CD4-positive, alpha-beta T cell treated with Interleukin-21 for 1 hour (primary cell): Measurements from ENCODE around the gene RASGRF2.
"Not testable (repeated sequence)": the region's sequence is repeated elsewhere in the genome, so short reads cannot be mapped to it uniquely, and the experiment has no call there.

Experiments used
- DNase-seq: peaks from one replicate; pipeline ENCODE4 v3.0.0-alpha.2; 2020

RASGRF2 gene

DNA sequence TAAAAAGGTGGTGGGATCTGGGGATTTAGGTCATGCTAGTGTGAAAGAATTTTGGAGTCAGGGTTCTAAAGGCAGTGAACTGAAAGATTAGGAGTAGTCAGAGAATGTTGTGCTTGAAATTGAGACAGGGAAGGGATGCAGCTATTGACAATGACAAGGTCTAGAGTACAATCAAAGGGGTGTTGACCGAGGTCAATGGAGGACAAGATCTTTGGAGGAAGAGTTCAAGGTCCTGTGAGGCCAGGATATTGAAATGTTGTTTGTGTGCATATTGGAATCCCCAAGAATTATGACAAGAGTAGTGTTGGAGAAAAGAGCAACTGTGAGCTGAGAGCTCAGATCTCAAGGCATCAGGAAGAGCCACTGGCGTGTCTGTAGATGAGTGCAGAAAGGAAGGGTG is 116.9 kb downstream of the RASGRF2 start:
- no peak for DNase-seq

DNA sequence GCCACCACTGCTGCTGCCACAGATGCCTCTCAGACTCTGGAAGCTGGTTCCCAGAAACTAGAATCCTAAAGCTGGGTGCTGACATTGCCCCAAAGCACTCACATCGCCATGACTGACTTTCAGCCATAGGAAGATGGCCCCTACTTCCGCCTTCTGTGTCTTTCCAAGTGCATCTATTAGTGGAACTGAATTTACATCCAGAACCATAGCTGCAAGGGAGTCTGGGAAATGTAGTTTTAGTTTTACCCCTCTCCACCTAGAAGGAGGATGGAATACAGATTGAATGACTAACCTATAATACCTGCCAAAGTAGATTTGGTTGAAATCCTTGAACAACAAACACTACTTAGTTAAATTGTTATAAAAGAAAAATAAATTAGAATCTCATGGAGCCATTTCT is 118.8 kb downstream of the RASGRF2 start:
- no peak for DNase-seq

DNA sequence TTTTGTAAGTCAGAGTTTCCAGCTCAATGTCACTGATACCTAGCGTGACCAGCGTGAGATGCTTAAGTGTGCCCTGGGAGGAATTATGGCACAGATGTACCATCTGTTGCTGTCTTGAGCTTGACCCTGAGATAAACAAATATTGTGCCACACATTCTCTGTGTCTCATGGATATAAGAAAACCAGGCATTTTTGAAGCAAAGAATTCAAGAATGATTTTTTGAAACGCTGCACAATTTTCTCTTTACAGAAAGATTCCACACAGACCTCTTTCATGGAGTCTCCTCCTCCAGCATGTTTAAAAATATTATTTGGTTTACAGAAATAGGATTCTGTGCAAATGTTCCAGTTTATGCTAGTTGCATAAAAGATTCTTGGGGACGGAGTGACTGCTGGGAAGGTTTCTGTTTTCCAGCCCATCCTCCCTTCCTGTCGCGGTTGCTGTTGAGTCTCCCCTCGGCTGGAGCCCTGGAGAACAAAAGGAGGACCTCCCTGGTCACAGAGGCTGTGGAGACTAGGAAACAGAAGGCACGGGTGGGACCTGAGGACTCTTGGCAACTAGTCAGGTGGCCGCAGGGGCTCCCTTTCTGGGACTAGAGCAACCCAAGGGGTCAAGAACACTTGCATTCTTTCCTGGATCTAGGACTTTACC is 120.8 kb downstream of the RASGRF2 start:
- DNase-seq, result no peak

DNA sequence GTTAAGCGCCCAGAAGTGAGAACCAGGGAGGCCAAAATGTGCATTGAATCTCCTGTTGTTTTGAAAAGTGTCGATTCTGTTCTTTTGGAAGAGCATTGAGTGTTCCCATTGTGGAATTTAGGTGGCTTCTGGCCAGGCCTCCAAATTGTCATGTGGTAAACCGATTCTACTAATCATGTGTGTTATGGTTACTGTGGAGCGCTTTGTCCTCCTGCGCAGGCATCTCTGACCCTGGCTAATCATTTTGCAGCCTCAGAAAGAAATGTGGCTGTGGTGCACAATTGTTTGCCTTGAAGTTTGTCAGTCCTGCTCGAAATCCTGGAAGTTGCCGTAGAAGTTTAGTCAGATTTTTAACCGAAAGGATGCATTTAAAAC is 121.3 kb downstream of the RASGRF2 start:
- DNase-seq, result no peak

DNA sequence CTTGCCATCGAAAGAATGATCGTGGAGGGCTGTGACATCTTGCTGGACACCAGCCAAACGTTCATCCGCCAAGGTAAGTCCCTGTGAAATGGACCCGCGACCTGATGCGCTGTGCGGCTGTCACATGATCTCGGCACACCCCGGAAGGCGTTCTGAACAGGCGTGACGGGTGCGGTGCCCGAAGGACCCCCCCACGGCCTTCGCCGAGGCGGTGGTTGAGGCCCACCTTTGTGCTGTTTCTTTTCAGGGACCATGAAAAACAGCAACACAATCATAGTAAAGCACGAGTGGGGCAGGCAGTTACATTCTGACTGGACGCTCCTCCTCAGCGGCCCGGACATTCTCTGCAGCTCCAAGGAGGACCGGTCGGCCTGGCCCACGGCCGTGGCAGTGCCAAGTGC is 126.7 kb downstream of the RASGRF2 start:
- DNase-seq, result no peak

DNA sequence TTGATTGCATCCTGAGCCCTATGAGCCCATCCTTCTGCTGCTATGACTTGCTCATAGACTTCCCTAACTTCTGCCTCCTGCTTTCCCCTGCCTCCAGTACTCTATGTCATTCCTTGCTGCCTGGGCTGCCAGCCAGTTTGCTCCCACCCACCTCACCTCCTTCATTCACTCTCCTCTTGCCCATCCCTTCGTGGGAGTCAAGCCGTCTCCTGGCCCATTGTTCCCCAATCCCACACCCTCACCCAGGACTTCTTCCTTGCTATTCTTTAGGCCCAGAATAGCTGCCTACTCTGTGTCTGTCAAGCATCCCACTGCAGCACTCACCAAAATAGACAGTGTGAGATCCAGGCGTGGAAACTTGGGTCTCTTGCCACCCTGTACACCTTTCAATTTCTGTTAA is 131.0 kb downstream of the RASGRF2 start:
- DNase-seq, result no peak

DNA sequence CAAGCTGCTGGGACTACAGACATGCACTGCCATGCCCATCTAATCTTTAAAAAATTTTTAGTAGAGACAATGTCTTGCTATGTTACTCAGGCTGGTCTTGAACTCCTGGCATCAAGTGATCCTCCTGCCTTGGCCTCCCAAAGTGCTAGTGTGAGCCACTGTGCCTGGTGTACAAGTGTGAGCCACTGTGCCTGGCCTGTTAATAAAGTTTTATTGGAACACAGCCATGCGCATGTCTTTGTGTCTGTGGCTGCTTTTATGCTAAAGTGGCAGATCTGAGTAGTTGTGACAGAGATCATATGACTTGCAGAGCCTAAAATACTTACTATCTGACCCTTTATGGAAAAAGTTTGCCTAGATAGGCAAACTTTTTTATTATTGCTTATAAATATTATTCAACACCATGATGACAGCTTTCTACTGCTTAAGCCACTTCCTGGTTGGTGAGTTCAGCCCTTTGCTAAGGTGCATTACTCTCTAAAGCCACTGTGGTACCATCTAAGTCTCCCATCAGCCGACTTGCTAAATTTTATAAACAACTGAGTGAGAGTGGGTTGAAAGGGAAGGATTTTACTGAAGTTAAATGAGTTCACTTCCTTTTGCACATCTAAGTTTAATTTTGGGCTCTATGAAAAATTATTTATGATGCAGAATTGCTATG is 133.5 kb downstream of the RASGRF2 start:
- DNase-seq, result no peak

DNA sequence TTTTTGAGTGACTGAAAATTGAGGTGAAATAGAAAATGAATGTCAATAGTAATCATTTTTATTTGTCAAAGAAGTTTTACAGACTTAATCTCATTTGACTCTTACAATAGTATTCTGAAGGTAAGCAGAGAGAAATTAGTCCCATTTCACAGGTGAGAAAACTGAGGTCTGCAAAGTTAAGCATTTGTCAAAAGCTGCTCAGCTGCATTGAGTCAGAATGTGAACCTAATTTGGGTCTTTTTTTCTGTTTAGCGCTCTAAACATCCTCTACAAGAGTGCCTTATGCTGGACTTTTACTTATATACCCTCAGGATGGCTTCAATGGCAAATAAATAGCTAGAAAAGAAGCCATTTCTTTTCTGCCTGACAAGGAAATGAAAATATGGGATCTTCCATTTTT is 135.7 kb downstream of the RASGRF2 start:
- DNase-seq, result no peak

DNA sequence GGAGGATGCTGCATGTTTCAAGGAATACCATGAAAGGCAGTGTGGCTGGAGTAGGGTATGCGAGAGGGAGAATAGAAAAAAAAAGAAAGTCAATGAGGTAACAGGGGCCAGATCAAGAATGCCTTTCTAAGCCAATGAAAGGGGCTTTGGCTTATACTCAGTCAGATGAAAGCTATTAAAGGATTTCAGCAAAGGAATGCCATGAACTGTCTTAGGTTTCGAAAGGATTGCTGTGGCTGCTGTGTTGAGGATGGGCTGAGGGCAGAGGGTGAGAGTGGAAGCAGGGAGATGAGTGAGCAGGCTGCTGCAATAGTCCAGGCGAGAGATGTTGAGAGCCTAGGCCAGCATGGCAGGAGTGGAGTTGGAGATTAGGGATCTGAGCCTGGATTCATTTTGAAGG is 137.6 kb downstream of the RASGRF2 start:
- no peak for DNase-seq

DNA sequence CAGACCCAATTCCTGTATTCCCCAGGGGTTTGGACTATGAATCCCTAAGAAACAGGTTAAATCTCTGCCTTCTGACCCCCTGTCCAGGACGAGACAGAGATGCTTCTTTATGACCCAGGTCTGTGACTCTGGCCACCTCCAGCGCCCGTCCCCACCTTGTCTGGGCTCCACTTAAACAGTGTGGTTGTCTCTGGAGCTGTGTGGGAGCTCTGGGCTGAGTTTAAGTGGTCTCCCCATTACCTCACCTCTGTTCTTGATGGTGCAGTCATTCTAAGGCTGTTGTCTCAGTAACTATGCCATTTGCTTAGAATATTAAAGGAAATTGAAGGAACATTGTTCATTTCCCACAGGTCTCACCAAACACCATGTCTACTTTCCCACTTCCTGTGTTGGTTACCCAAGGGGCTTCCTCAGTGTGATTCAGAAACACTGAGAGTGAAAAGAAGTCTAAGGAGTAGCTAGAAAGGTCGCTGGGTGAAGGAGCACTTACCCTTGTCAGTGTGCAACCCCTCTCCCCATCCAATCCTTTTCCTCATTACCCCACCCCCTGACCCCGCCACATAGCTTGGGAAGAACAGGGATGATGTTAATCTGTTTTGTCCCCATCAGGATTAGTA is 145.2 kb downstream of the RASGRF2 start:
- DNase-seq, result no peak

DNA sequence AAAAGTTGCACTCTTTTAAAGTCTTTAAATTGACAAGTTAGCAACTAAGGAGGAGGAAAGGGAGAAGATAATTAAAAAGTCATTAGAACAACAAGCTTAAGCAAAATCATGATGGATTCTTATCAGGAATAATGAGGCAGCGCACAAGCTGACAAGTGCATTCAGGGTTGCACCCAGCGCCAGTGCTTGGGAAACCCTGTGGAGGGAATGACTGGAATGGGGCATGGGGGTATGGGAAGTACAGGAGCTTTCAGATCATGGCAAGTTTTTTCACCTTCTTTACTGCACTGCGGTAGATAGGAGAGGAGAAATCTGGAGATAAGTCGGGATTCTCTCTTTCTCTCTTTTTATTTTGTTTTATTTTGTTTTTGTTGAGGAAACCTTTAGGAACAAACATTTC is 155.1 kb downstream of the RASGRF2 start:
- no peak for DNase-seq

DNA sequence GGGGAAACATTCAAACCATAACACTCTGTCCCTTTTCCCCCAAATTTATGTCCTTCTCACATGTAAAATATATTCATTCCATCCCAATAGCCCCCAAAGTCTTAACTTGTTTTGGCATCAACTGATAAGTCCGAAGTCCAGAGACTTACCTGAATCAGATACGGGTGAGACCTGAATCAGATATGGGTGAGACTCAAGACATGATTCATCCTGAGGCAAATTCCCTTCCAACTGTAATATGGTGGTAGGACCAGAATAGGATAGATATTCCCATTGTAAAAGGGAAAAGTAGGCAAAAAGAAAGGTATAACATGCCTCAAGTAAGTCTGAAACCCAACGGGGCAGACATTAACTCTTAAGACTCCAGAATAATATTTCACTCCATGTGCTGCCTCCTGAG is 157.4 kb downstream of the RASGRF2 start:
- DNase-seq, result no peak

DNA sequence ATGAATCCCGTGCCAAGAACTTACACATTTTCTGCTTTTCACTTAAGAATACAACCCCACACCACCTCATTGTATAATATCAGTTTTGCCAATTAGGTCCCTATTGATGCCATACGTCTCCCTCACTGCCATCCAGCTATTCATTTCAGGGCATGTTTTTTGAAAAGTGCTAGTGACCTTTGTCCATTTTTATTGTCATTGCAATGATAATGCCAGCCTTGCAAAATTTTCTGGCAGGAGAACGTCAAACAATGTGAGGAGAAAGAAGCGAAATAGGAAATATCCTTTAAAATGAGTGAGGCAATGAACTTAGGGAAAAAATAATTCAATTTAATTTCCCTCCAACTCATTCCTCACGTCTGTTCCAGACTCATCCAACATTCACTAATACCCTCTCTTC is 161.1 kb downstream of the RASGRF2 start:
- no peak for DNase-seq

DNA sequence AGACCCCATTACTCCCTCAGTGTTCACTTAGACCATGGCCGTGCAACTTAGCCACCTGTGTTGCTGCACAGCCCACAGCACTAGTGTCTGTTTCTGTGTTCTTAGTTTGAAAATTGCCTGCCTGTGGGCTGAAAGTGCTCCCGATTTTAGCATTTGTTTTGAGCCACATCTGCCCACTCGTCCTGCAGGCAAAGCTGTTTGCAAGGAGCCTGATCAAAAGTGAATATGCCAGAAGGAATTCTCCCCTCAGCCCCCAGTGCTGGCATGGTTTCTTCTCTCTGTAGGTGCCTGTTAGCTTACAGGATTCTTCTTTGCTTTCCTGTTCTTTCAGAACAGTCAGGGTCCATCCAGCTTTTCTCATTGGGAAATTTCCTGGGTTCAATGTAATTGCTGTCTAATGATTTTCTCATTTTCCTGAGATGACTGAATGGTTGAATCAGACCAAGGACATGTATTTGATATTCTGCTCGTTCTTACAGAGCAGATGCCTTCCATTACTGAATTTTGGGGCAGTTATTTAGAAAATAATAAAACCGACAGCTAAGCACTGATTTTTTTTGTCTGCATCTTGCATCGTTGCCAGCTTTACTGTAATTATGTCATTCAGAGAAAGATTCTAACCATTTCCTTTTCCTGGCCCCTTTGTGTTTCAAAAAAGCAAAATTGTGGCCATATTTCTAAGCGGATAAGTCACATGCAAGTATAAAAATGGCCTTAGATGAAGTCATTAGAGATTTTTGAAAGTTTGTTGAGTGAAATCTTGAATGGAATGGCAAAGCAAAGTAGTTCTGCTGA is 161.9 kb downstream of the RASGRF2 start:
- no peak for DNase-seq

DNA sequence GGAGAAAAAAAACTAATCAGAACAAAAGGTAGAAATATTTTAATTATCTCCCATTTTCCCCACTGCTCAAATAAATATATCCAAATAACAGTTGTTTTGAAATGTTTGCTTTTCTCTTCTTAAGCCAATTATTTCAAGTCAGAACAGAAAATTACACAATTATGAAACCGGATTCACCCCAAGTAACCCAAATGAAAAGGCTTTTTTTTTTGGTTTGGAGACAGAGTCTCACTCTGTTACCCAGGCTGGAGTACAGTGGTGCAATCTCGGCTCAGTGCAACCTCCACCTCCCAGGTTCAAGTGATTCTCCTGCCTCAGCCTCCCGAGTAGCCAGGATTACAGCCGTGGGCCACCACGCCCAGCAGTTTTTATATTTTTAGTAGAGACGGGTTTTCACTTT is 164.5 kb downstream of the RASGRF2 start:
- not testable (repeated sequence) for DNase-seq

DNA sequence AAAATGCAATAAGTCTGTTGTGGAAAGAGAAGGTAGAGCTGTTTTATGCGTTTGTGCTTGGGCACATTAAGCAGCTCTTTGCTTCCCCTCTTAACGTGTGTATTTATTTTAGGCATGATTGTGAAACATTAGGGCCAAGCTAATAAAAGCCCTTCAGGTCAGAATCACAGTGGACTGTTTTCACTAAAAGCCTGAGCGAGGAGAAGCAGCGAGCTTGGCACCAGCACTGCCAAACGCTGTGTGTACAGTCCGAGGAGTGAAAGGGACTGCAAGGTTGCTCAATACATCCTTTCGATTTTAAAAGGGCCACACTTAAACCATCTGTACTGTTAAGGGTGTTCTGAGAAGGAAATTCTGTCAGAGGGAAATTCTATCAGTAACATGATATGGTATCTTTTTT is 165.8 kb downstream of the RASGRF2 start:
- DNase-seq, result no peak

DNA sequence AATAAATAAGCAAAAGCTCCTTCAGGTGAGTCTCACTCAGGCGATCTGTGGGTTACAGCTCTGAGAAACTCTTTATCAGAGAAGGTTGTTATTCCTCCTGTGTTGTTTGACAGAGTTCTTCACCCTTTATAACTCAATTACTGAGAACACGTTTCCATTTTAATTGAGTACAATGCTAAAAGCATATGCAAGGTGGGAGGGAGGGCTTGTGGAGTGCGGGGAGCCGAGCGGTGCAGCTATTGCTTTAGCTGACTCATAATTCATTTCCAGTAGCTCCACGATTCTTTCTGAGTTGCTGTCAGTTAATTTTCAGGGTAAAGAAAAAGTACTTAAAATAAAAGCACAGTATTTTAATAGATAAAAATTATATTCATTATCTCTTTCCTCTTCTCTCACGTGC is 168.3 kb downstream of the RASGRF2 start:
- no peak for DNase-seq

DNA sequence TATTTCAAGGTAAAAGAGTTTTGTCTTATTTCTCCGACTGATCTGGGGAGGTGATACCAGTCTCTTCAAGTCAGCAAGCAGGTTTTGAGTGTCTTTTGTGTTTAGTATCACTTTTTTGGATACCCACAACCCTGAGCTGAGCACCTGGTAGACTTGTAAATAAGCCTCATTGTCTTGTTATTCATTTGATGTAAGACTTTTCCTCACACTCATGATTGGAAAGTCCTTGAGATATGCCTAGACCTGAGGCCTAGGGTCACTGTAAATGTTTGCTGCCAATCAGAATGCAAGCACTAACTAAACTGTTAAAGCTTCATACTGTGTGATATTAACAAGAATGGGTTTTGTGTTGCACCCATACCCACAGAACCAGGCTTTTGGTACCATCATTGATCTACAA is 172.2 kb downstream of the RASGRF2 start:
- DNase-seq, result no peak

DNA sequence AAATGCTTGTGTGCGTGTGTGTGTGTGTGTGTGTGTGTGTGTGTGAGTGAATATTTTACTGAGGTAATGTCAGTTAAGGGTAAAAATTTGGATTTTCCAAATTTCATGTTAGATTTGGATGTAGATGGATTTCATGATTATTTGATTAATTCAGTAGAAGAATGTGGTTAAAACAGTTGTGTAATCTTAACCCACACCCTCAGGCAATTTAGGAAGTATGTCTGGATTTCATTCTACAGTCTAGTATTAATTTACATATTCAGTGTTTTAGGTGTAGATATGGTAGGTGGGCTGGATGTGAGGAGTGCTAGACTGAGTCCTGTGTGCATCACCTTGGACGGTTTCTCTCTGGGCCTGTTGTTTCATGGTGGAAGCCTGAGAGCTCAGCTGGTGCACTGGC is 173.9 kb downstream of the RASGRF2 start:
- DNase-seq, result no peak

DNA sequence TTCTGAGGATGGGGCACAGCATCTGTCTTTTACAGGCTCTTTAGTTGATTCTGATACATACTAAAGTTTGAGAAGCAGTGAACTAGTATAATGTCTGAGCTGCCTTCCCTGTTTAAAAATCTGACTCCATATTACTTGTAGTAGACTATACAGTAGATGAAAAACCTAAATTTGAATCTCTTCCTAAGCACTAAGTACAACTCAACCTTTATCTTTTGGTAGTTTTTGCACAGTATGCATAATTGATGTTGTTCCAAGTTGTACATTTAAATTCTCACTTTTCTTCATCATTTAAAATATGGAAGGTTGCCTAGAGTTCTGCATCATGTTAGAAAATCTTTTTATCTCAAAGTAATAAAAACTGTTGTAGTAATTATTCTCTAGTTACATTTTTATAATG is 174.4 kb downstream of the RASGRF2 start:
- no peak for DNase-seq

DNA sequence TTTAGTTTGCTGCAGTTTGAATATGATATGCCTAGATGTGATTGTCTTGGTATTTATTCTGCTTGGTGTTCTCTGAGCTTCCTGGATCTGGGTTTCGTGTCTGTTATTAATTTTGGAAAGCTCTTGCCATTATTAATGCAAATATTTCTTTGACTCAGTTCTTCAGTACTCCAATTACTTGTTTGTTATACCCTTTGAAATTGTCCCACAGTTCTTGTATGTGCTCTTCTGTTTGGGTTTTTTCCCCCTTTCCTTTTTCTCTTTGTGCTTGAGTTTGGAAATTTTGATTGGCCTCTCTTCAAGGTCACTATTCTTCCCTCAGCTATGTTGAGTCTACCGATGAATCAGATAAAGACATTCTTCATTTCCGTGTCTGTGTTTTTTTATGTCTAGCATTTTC is 176.4 kb downstream of the RASGRF2 start:
- DNase-seq, result no peak

DNA sequence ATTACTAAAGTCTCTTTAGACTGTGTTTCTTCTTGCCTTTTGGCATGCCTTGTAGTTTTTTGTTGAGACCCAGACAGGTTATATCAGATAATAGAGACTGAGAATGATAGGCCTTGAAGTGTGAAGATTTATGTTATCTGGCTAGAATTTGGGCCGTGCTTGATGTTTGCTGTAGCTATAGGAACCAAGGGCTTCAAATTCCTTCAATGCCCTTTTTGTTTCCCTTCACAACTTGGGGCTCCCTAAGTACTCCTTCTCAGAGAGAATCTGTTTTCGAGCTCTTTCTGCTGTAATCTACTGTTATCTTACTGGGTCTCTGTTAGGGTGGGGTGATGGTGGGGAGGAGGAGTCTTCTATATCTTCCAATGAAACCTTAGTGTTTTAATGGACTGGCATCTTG is 177.7 kb downstream of the RASGRF2 start:
- no peak for DNase-seq

DNA sequence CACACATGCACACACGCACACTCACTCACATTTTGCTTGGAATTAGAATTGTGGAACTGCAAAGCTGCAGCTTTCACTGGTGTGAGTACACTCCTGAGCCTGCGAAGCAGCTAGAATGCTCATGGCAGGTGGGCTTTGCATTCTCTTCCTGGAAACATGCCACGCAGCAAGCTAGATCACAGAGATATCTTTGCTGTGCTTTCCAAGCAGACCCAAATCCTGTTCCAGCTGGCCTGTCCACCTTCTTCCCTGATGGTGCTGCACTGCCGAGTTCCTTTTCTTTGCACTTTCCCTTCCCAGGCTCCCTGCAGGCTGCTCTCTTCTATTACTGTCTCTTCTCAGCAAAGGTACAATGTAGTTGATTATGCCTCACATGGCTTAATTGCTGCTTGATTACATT is 180.3 kb downstream of the RASGRF2 start:
- no peak for DNase-seq

DNA sequence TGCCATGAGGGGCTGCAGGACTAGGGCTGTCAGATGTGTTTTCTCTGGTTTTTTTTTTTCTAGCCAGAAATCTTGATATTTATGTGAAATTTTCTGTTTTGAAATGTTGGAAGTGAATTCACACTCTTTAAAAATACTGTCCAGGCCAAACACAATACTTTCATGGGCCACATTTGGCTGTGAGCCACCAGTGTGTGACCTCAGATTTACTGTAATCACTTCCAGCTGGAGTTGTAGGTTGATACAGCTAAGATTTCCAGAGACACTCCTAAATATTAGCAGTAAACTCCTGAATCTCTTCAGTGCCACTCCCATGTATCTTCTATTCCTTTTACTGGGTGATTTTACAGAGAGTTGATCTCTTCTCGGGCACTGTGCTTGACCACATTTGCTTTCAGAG is 180.8 kb downstream of the RASGRF2 start:
- DNase-seq, result no peak
